Measurements from ENCODE around the gene CRISP2.
A peak's percentile ranks its signal among the peaks of the same experiment; 100 is the strongest.
"Not testable (repeated sequence)": the region's sequence is repeated elsewhere in the genome, so short reads cannot be mapped to it uniquely, and the experiment has no call there.

Gene CRISP2

DNA sequence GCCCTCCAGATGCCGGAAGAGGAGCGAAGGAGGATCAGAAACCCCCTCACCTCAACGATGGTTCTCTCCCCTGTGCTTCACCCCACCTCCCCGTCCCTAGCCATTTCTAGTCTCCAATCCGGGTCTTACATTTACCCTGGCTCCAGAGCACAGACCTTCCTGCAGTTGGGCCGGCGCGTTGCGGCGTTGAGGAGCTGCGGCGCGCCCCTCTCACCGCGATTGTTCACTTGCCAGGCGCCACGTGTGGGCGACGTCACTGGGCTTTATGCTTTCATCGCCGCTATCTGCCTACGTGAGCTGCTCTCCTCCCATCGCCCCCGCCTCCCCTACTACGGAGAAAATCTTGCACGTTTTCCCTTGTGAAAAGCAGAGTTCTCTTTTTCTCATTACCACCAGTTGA is at the start of gene CRISP2:
Gene CRISP2, minus strand, starts transcription at position 198 of the 400 bp plus-strand sequence. CDS start 4,347 bp downstream, outside the sequence.
- DNase-seq = no peak

GRCh38 chr6:49744259-49744658 is 30.9 kb upstream of the CRISP2 start, which contains the start of gene CRISP3:
Gene CRISP3, minus strand, starts transcription at chr6:49744388. Its CDS starts 21 bp downstream, at chr6:49744367.
- no peak for DNase-seq

DNA sequence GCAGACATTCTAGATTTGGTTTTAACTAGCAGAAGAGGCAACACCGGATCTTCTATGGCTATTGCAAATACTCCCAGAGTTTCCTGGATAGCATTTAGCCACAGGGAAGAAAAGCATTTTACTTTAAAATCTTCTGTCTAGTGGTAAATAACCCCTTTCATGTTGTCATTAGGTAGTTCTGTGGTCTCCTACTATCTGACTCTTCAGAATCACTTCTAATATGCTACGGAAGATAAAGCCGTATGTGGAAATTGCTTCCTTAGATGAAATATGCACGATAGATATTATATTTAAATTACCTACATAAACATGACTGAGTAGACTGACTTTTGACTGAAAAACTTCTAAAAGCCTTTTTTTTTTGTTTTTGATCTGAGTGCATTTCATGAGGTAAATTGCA is 30.1 kb upstream of the CRISP2 start:
- no peak for DNase-seq

DNA sequence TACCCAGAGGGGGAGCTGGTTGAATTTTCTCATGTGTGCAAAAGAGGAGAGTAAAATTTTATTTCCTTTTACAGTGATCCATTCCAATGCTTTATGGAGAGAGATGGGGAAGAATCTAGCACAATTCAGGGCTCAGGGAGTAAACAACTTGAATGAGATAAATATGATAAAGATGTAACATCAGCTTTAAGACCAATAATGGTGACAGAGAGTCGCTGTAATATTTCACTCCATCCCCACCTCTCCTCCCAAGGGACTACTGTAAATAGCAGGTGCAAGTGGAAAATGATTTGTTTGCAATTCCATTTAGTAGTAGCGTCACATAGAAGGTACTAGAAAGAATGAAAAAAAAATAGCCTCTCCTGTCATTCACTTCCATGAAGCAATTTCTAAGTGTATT is 26.1 kb upstream of the CRISP2 start:
- DNase-seq = no peak

DNA sequence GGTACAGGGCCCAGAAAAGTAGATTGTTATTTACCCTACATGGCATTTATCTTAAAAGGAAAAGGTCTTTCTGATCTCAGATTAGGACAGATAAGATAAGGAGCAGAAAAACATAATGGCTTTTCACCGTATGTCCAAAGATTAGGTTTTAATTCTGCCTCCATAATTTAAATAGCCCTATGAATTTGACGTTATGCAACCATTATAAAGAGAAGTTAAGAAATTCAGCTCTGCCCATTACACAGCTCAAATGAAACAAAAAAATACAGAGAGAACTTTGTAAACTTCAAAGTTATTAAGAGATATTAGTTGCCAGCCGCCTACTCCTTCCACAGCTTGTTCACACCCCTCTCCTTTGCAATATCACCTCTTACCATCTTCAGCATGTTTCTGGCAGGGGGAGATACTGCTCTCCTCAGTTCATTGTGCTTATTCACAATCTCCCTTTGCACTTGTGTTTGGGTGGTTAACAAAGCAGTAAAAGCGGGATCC is 22.7 kb upstream of the CRISP2 start:
- DNase-seq = no peak

- no peak for DNase-seq
Observed at GRCh38 chr6:49733680-49734079, 20.3 kb upstream of the CRISP2 start.

- DNase-seq = no peak
Observed at GRCh38 chr6:49732781-49733180, 19.4 kb upstream of the CRISP2 start.

GRCh38 chr6:49730251-49730650 is 16.9 kb upstream of the CRISP2 start:
- no peak for DNase-seq

GRCh38 chr6:49723917-49724316 is 10.6 kb upstream of the CRISP2 start:
- not testable (repeated sequence) for DNase-seq

- no peak for DNase-seq
Observed at GRCh38 chr6:49721297-49721696, 8.0 kb upstream of the CRISP2 start.

- DNase-seq = no peak
Observed at GRCh38 chr6:49720372-49720771, 7.0 kb upstream of the CRISP2 start.

DNA sequence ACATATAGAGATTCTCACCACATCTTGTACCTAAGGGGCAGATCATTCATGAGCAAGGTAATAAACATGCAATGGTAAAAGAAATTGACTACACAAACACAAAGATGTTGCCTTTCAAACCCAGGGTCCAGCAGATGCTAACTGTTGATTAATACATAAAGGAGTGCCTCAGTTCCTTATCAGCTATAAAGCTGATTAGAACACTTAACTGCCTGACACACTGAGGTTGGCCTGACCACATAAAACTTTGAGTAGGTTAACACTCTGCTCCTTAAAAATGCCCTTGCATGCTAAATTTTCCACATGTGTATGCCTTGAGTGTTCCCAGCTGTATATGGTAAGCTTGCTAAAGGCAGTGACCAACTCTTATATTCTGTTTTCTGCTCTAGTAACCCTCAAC is 14.9 kb downstream of the CRISP2 start:
- DNase-seq = no peak

GRCh38 chr6:49693512-49693911 is 19.8 kb downstream of the CRISP2 start:
- no peak for DNase-seq

GRCh38 chr6:49692534-49692933 is 20.8 kb downstream of the CRISP2 start:
- DNase-seq = no peak

GRCh38 chr6:49676671-49677281 is 36.6 kb downstream of the CRISP2 start:
- DNase-seq = peak; percentile 85

DNA sequence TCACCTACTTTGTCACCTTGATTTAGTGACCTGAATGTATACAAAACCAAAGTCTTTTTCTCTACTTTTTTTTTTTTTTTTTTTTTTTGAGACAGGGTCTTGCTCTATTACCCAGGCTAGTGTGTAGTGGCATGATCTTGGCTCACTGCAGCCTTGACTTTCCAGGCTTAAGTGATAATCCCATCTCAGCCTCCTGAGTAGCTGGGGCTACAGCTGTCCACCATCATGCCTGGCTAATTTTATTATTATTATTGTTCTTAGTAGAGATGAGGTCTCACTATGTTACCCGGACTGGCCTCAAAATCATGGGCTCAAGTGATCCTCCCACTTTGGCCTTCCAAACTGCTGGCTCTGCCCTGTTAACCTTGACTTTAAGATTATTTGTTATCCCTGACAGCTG is 37.5 kb downstream of the CRISP2 start:
- no peak for DNase-seq

DNA sequence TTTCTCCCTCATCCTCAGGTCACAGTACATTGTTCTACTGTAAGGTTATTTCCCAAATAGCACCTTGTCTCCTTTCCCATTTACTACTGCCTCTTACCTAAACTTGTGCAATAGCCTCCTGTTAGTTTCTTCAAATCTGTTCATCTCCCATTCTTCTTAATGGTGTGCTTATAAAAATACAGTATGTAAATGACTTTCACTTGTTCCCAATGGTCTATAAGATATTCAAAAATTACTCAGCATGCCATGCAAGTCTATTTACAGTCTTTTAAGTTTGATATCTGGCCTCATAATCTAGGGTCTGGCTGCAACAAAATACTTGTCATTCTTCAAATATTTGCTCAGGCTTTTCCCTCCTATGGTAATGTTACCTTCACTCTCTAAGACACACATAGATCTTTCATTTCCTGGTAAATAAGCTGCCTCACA is 45.2 kb downstream of the CRISP2 start:
- peak; percentile 28 for DNase-seq

DNA sequence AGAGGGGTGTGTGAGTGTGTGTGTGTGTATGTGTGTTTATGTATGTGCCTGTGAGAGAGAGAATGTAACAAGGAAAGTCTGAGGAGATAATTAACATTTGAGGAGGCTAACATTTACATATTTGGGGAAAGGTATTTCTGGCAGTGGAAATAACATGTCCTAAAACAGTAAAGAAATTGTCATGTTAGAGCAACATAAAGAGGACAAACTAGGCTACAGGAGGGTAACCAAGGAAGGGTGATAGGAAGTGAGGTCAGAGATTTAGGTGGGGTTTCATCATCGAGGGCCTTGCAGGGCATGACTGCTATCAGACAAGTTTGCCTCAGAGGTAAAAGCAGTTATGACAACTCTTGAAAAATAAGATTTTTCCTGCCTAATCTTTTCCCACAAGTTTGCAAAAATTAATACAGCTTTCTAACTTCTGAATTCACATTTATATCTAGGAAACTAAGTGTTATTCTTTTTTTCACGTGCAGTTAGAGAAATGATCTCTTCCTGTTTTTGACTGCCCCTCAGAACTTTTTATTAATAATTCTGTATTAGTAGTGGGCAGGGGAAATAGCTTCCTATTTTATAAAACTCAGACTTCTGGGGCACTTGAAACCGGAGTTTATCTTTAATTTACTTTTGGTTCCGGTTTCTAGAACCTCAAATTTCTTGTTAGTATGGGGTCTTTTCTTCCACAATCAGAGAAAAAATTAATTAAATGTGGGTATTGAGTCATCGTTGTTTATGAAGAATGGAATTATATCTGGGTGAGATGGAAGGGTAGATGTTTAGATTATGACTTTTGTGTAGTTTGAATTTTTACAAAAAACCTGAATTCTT is 46.2 kb downstream of the CRISP2 start:
- DNase-seq = peak; percentile 24

GRCh38 chr6:49666480-49666879 is 46.9 kb downstream of the CRISP2 start:
- no peak for DNase-seq

GRCh38 chr6:49664817-49665216 is 48.5 kb downstream of the CRISP2 start:
- DNase-seq = no peak

DNA sequence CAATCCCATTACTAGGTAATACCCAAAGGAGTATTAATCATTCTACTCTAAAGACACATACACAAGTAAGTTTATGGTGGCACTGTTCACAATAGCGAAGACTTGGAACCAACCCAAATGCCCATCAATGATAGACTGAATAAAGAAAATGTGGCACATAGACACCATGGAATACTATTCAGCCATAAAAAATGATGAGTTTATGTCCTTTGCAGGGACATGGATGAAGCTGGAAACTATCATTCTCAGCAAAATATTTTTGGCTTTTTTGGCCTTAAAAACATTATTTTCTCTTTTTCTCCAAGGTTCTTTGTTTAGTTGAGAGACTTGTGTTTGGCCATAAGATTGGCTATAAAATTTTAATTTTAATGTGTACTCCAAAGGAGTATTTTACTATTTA is 49.3 kb downstream of the CRISP2 start:
- not testable (repeated sequence) for DNase-seq

- no peak for DNase-seq
Observed at GRCh38 chr6:49662892-49663261, 50.5 kb downstream of the CRISP2 start.

- DNase-seq = no peak
Observed at GRCh38 chr6:49662231-49662891, 51.0 kb downstream of the CRISP2 start.

DNA sequence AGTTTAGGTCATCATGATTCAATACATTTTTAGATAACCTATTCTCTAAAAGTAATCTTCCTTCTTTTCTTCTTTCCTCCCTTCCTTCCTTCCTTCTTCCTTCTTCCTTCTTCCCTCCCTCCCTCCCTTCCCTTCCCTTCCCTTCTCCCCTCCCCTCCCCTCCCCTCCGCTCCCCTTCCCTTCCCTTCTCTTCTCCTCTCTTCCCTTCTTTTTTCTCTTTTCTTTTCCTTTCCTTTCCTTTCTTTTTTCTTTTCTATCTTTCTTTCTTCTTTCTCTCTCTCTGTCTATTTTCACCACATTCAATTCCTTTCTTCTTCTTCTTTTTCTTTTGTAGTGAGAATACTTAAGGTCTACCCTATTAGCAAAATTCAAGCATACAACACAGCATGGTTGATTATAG is 59.4 kb downstream of the CRISP2 start:
- no peak for DNase-seq

Measured in NCI-H226 (cell line).